ENCODE results near the gene NLRC5. TPM values are rescaled to one million over a fixed set of nuclear protein-coding genes. Genes with fewer than 3 reads are reported as not detected.

NLRC5 gene
- total RNA-seq, 1 experiment from 2014 or later, result 29.7 TPM

DNA sequence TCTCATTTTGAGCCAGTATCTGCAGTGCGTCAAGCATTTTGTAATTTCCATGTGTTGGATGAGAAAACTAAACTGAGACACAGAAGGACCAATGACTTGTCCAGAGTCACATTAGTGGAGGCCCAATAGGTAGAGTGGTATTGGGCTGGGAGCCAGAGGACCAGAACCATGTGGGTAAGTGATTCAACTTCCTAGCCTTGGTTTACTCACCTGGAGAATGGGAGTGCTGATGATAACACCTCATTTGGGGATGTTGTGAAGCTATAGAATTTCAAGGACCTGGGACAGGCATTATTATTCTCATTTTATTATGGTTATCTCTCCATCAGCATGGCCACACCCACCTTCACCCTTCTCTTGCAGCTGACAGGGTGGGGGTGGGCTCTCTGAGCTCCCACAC lies 111.1 kb downstream of the NLRC5 start:
- Histone ChIP-seq H3F3A (ENCODE audit: insufficient read depth, low read depth) (0 out of 2 replicates have a peak, but pooled peaks cover 8% of the 10 kb centered on the region), H3K27ac (no peak overlapping the region), H3K36me3 (ENCODE audit: low read depth) (no peaks in the 10 kb centered on the region), H3K4me2 (no peak overlapping the region), H3K4me3 (no peak overlapping the region), H3K27me3 (ENCODE audit: insufficient read depth, low read depth) (no peaks in the 10 kb centered on the region), H3K79me2 (ENCODE audit: low read depth) (no peaks in the 10 kb centered on the region), H3K9me3 (ENCODE audit: insufficient read depth, low read depth) (no peaks in the 10 kb centered on the region), H2AFZ (no peak overlapping the region), H4K20me1 (ENCODE audit: insufficient read depth) (no peaks in the 10 kb centered on the region), H3K9me2 (ENCODE audit: insufficient read depth) (no peaks in the 10 kb centered on the region), H3K4me1 (replicated peaks; ENCODE audit: insufficient read depth) (peaks cover 9% of the 10 kb centered on the region)
- TF ChIP-seq, protein P1, sequence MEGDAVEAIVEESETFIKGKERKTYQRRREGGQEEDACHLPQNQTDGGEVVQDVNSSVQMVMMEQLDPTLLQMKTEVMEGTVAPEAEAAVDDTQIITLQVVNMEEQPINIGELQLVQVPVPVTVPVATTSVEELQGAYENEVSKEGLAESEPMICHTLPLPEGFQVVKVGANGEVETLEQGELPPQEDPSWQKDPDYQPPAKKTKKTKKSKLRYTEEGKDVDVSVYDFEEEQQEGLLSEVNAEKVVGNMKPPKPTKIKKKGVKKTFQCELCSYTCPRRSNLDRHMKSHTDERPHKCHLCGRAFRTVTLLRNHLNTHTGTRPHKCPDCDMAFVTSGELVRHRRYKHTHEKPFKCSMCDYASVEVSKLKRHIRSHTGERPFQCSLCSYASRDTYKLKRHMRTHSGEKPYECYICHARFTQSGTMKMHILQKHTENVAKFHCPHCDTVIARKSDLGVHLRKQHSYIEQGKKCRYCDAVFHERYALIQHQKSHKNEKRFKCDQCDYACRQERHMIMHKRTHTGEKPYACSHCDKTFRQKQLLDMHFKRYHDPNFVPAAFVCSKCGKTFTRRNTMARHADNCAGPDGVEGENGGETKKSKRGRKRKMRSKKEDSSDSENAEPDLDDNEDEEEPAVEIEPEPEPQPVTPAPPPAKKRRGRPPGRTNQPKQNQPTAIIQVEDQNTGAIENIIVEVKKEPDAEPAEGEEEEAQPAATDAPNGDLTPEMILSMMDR (conservative IDR thresholded peaks at IDR 0.05), result no peak
- TF ChIP-seq EZH2 (IDR thresholded peaks at IDR 0.05; ENCODE audit: low read depth), result no peak
- ChIA-PET CTCF (no interaction called here), POLR2A (ENCODE audit: unreplicated experiment) (no interaction called here)
- no TSS peak for BruUV-seq (replicated peaks)
- DNase-seq, result no peak
- intact Hi-C loops (cut with micrococcal nuclease; ENCODE audit: unreplicated experiment), result no loop called here

DNA sequence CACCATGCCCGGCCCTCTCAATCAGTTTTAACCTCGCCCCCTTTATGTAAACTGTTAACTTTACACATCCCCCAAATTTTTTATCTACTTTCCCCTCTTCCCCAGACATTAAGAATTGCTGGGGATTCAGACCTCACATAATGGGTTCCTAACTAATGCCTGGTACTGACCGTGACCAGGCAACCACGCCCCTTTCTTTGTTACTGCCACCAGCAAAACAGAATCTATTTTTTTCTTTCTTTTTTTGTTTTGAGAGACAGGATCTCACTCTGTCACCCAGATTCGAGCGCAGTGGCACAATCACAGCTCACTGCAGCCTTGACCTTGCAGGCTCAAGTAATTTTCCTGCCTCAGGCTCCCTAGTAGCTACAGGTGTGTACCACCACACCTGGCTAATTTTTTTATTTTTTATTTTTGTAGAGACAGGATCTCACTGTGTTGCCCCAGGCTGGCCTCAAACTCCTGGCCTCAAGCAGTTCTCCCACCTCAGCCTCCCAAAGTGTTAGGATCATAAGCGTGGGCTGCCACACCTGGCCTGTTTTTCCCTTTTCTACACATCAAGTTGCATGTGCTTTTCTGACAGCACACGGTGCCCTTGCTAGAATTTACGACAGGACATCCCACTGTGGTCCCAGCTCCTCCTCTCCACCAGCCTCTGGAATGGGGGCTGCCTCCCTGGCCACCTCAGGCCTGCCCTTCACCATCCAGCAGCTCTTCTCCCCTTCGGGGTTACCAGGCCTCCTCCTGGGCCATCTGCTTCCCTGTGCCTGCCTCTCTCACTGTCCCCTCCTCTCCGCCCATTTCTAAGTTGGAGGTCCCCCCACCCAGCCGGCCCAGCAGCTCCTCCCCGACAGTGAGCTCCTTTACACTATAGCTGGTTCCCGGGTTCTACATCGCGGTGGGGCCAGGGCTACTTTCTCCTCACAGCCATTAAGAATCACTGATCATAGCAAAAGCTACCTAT lies 113.8 kb downstream of the NLRC5 start:
- POLR2A ChIA-PET (ENCODE audit: unreplicated experiment), result no interaction called here
- Histone ChIP-seq H3K9me2 (ENCODE audit: insufficient read depth) (no peaks in the 10 kb centered on the region), H3K27me3 (ENCODE audit: insufficient read depth, low read depth) (no peaks in the 10 kb centered on the region), H3K4me3 (no peak overlapping the region), H3K27ac (no peak overlapping the region), H3K4me2 (no peak overlapping the region), H4K20me1 (ENCODE audit: insufficient read depth) (no peaks in the 10 kb centered on the region), H3K36me3 (ENCODE audit: low read depth) (no peaks in the 10 kb centered on the region), H3K4me1 (replicated peaks; ENCODE audit: insufficient read depth) (peaks cover 9% of the 10 kb centered on the region), H3F3A (ENCODE audit: insufficient read depth, low read depth) (0 out of 2 replicates have a peak, but pooled peaks cover 8% of the 10 kb centered on the region), H2AFZ (no peak overlapping the region), H3K9me3 (ENCODE audit: insufficient read depth, low read depth) (no peaks in the 10 kb centered on the region), H3K79me2 (ENCODE audit: low read depth) (no peaks in the 10 kb centered on the region)
- CTCF ChIA-PET, result no interaction called here
- TF ChIP-seq, protein P1 (conservative IDR thresholded peaks at IDR 0.05), result no peak
- TF ChIP-seq EZH2 (IDR thresholded peaks at IDR 0.05; ENCODE audit: low read depth), result no peak
- no TSS peak for BruUV-seq (replicated peaks)
- intact Hi-C loops (cut with micrococcal nuclease; ENCODE audit: unreplicated experiment), result no loop called here
- DNase-seq, result no peak

DNA sequence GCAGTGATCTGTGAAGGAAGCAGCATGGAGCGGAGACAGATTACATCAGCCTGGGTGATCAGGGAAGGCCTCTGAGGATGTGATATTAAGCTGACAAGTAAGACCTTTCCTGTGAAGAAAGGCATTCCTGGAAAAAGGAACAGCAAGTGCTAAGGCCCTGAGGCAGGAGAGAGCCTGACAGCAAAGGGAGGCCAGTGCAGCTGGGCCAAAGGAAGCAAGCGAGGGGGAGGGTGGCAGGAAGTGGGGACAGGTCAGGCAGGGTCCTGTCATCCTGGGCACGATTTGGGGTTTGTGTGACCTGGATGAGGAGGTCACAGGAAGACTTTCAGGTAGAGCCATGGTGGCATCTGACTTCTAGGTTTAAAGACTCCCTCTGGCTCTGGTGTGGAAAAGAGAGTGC lies 115.3 kb downstream of the NLRC5 start:
- no TSS peak for BruUV-seq (replicated peaks)
- CTCF ChIA-PET, result no interaction called here

More for the DNA sequence above, 115.3 kb downstream of the NLRC5 start:
- Histone ChIP-seq H3K79me2 (ENCODE audit: low read depth) (no peaks in the 10 kb centered on the region), H2AFZ (no peak overlapping the region), H3K27ac (no peak overlapping the region), H3K4me1 (replicated peaks; ENCODE audit: insufficient read depth) (peaks cover 7% of the 10 kb centered on the region), H3K9me2 (ENCODE audit: insufficient read depth) (no peaks in the 10 kb centered on the region), H3F3A (ENCODE audit: insufficient read depth, low read depth) (0 out of 2 replicates have a peak, but pooled peaks cover 7% of the 10 kb centered on the region), H4K20me1 (ENCODE audit: insufficient read depth) (no peaks in the 10 kb centered on the region), H3K4me3 (no peak overlapping the region), H3K9me3 (ENCODE audit: insufficient read depth, low read depth) (no peaks in the 10 kb centered on the region), H3K36me3 (ENCODE audit: low read depth) (no peaks in the 10 kb centered on the region), H3K27me3 (ENCODE audit: insufficient read depth, low read depth) (no peaks in the 10 kb centered on the region), H3K4me2 (no peak overlapping the region)
- POLR2A ChIA-PET (ENCODE audit: unreplicated experiment), result no interaction called here
- TF ChIP-seq, protein P1 (conservative IDR thresholded peaks at IDR 0.05), result no peak
- no peak for TF ChIP-seq EZH2 (IDR thresholded peaks at IDR 0.05; ENCODE audit: low read depth)
- intact Hi-C loops (cut with micrococcal nuclease; ENCODE audit: unreplicated experiment), result no loop called here
- no peak for DNase-seq

Data from PC-9 (cell line).